Measurements from ENCODE around the gene GM2A.

GRCh38 chr5:151225071-151225470 lies 27.9 kb upstream of the GM2A start:
- no peak for TF ChIP-seq NFRKB (IDR thresholded peaks at IDR 0.05)
- no peak for TF ChIP-seq BHLHE40 (IDR thresholded peaks at IDR 0.05; ENCODE audit: borderline replicate concordance)
- no peak for TF ChIP-seq ARNT (IDR thresholded peaks at IDR 0.05)
- no peak for TF ChIP-seq TARDBP (IDR thresholded peaks at IDR 0.05)
- no peak for TF ChIP-seq SP1 (IDR thresholded peaks at IDR 0.05)
- no peak for TF ChIP-seq FOXM1 (IDR thresholded peaks at IDR 0.05; ENCODE audit: borderline replicate concordance)
- TF ChIP-seq FOXK2 (IDR thresholded peaks at IDR 0.05): no peak
- TF ChIP-seq ZNF384 (IDR thresholded peaks at IDR 0.05): no peak
- TF ChIP-seq FOXA1 (IDR thresholded peaks at IDR 0.05): no peak
- TF ChIP-seq CTBP1 (IDR thresholded peaks at IDR 0.05; ENCODE audit: borderline replicate concordance): no peak
- no peak for TF ChIP-seq SUZ12 (IDR thresholded peaks at IDR 0.05)
- no peak for TF ChIP-seq ELF4 (IDR thresholded peaks at IDR 0.05)
- TF ChIP-seq HDGF (IDR thresholded peaks at IDR 0.05; ENCODE audit: borderline replicate concordance): no peak
- TF ChIP-seq, protein P1, sequence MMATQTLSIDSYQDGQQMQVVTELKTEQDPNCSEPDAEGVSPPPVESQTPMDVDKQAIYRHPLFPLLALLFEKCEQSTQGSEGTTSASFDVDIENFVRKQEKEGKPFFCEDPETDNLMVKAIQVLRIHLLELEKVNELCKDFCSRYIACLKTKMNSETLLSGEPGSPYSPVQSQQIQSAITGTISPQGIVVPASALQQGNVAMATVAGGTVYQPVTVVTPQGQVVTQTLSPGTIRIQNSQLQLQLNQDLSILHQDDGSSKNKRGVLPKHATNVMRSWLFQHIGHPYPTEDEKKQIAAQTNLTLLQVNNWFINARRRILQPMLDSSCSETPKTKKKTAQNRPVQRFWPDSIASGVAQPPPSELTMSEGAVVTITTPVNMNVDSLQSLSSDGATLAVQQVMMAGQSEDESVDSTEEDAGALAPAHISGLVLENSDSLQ (IDR thresholded peaks at IDR 0.05): no peak

Data from HEK293T (cell line).